GM12891 (cell line): ENCODE measurements around the gene SUPT6H.
A peak's percentile ranks its signal among the peaks of the same experiment; 100 is the strongest.

Source experiments
- POLR2A ChIP-seq: IDR thresholded peaks from 2 replicates; pipeline ENCODE4 v1.6.1; 2011; ENCODE audit warnings: low read depth, low read length, control low read depth
- POLR2AphosphoS5 ChIP-seq: IDR thresholded peaks from 2 replicates; pipeline ENCODE4 v1.6.1; 2011; ENCODE audit warnings: low read depth, low read length, control low read depth
- POU2F2 ChIP-seq: IDR thresholded peaks from 2 replicates; pipeline ENCODE4 v1.6.1; 2011; ENCODE audit warnings: low read depth, mild to moderate bottlenecking, control low read depth, low read length, moderate library complexity
- SPI1 ChIP-seq: IDR thresholded peaks from 2 replicates; pipeline ENCODE4 v1.6.1; 2011; ENCODE audit warnings: low read depth, low read length, control low read depth
- TAF1 ChIP-seq: IDR thresholded peaks from 2 replicates; pipeline ENCODE4 v1.6.1; 2011; ENCODE audit warnings: low read depth, low read length, control low read depth

DNA sequence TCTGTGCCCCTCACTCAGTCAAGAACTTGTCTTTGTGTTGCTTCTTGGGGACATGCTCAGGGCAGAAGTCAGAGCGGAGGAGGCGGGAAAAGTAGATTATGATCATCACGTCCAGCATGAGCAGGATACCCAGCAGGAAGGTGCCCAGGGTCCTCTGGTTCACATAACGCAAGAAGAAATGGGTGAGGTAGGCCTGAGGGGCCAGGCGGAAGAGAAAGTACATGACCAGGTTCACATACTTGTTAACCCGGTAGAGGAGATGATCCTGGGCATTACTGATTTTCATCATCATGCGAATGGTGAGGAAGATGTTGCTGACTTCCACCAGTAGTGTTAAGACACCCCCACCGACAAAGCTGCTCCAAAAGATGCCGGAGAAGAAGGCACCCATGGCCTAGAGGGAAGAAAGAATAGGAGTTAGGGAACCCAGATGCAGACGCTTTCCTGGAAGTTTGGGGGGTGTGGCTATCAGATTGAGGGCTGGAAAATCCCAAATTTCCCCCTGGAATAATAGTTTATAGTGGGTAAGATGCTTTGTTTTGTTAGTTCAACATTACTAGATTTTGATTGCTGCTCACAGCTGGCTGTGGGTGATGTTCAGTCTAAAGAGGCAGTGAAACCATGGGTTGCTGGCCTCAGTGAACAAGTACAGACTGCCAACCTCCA lies 62.6 kb downstream of the SUPT6H start:
- TF ChIP-seq POLR2AphosphoS5: no peak
- TF ChIP-seq POU2F2: no peak; the same call in 1 of the 2 replicates
- TF ChIP-seq SPI1: no peak
- peak; percentile 38 for TF ChIP-seq POLR2A
- TF ChIP-seq TAF1: no peak
